Putamen (tissue), 1 donor: ENCODE results near the gene INO80E.

Experiments
- DNase-seq: peaks from one replicate; pipeline ENCODE4 v3.0.0-alpha.2; 2016; ENCODE audit warnings: low spot score

INO80E gene

DNA sequence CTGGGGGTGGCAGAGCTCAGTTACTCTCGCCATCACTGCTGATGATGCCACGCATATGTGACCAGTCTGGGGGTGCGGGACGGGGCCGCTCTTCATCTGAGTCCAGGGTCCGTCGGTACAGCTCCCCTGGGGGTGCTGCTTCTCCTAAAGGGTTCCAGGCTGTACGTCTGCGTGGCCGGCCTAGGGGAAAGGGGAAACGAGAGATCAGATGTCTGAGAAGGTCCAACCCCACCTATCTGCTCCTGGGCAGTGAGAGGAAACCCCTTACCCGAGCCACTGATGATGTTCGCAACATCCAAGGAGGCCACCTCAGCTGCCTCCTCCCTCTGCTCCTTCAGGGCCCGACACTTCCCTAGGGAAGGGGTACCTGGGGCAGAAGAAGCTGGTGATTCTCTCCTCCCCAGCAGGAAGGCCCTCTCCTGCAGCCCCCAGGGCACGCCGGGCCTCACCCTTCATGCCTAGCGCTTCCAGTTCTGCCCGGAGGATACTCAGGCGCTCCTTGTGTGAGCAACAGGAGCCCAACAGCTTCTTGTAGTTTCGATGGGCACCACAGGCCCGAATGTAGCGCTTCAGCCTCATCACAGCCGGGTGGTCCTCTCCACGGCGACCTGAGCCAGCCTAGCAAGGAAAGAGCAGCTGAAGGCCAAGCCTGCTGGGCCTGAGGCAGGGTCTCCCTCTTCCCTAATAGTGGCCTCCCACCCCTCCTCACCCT is 2.7 kb upstream of the INO80E start:
- DNase-seq: no peak

DNA sequence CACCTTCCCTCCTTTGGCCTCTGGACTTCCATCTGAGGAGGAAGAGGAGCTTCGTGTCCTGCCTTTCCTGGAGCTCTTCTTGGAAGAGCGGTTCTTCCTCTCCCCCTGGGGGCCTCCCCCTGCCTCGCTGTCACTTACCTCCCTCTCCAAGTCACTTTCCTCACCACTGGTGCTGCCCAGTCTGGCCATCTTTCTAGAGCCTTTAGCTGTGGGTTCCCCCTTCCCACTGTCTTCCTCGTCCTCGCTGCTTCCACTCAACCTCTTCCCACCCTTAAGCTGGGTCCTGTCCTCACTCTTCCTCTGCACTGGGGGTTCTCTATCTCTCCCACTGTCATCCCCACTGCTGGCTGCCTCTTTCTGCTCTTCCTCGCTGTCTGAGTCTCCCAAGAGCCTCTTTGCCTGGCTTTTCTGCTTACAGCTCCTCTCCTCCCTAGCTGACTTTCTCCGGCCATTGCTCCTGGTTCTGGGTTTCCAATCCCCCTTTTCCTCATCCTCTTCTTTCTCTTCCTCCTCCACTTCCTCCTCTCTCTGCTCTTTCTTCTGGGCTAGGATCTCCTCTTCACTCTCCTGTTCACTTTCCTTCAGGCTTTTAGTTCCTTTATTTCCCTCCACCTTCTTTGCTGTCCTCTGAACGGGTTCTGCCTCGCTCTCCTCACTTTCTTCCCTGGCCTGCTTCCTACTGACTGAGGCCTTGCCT is 2.0 kb upstream of the INO80E start:
- DNase-seq: no peak

DNA sequence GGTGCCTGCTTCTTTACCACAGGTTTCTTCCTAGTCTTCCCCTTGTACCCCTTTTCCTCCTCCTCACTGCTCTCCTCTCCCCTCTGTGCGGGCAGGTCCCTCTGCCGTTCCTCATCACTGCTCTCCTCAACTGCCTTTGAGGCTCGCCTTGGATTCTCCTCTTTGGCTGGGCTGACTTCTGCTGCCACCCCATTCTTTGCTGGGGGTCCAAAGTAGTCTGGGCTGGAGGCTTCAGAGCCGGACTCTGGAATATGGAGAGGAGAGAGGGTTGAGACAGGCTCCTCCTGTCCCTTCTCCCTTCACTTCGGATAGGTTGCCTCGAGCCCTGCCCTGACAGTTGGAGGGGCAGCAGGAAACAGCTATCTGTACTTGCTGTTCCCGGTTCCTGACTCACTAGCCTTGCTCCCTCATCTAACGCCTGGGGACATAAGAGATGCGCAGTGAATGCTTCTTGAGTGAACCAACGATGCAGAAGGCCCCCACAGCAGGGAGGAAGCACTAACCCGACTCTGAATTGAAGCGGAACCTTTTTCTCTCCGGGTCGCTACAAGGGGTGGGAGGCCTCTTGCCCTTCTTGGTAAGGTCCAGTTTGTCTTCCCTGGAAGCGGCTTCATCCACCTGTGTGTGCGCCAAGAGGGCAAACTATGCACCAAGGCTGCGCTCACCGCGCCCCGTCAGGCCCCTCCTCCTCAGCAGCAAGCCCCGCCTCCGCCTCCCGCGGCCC is 1.3 kb upstream of the INO80E start:
- no peak for DNase-seq

DNA sequence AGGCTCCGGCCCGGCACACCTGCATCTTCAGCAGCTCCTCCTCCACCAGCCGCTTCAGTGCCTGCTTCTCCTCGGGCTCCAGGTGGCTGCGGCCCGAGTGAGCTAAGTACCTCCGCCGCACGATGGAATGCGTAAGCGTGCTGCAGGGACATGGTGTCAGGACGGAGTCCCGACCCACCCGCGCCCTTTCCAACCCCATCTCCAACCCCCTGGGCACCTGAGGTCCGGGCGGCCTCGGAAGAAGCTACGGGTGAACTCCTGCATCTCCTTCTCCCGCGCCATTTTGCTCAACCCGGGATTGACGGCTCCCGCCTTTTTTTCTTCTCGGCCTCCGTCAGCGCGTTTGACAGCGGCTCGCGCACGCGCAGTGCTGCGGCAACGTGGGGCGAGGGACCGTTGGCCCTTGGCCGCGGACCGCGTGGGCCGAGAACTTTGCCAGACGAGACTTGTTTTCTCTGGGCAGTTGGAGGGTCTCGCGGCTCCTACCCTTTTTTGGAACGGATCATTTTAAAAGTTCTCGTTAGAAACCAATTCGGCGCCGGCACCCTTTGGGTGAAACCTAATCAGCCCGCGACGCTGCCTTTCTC is 624 bp upstream of the INO80E start, which contains the start of gene HIRIP3:
Gene HIRIP3, minus strand, starts transcription at position 294 of the 587 bp plus-strand sequence. Its CDS starts 12 bp downstream, at position 282.
- DNase-seq: peak; percentile 88

DNA sequence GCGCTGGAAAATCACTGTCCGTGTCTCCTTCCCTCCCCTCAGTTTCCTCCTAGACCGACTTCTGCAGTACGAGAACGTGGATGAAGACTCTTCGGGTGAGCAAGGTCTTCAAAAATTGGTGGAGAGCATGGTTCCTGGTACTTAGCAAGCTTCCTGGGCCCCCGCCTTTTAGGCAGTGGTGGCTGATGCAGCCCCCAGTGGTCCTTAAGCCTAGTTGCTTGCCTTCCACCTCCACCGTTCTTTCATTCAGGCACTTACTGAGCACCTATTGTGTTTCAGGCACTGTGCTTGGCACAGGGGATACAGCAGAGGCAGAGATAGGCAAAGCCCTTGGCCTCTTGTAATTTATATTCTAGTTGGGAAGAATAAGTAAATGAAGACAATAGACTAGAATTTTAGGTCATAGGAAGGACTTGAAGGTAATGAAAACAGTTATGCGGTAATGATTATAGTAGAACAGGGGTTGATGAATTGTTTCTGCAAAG is 767 bp downstream of the INO80E start:
- no peak for DNase-seq

DNA sequence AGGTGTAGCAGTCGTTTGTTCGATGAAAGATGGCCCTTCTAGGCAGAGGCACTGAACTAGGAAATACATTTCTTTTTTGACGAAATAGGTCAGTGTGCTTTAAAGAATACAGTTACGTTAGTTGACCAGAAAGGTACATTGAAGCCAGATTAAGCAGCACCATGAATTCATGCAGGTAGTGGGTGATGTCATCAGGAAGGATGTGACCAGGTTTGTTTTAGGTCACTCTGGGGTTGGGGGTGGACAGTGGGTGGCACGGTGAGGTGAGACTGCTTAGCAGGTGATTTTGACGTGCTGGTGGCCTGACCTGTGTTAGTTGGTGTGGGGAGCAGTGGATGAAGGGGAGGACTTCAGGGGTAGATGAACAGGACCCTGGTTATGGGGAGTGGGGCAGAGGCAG is 3.6 kb downstream of the INO80E start:
- DNase-seq: no peak

DNA sequence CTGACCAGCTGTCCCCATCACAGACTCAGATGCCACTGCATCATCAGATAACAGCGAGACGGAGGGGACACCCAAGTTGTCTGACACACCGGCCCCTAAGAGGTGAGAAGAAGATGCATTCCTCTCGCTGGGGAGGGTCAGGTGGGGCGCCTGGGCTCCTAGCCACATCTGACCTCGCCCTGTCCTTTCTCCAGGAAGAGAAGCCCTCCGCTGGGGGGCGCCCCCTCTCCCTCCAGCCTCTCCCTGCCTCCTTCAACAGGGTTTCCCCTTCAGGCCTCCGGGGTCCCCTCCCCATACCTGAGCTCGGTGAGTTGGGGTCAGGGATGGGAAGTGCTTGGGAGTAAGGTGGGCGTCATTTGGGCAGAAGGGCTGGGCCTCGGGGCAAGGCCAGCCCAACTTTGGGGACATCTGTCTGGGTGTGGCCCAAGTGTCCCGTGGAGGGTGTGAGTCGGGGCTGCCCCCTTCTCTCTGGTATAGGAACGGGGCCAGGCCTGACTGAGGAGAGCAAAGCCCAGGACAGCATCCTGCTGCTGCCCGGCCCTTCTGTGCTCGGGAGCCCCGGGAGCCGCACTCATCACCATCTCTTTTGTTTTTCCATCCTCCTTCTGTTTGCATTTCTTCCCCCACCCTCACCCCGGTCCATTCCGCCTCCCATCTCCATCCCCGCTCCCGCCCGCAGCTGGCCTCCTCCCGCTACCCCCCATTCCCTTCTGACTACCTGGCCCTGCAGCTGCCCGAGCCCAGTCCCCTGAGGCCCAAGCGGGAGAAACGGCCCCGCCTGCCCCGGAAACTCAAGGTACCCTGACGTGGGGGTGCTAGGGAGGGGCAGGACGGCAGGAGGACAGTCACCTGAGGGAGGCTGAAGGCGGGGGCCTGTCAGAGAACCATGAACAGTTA is 4.9 kb downstream of the INO80E start:
- DNase-seq: no peak

DNA sequence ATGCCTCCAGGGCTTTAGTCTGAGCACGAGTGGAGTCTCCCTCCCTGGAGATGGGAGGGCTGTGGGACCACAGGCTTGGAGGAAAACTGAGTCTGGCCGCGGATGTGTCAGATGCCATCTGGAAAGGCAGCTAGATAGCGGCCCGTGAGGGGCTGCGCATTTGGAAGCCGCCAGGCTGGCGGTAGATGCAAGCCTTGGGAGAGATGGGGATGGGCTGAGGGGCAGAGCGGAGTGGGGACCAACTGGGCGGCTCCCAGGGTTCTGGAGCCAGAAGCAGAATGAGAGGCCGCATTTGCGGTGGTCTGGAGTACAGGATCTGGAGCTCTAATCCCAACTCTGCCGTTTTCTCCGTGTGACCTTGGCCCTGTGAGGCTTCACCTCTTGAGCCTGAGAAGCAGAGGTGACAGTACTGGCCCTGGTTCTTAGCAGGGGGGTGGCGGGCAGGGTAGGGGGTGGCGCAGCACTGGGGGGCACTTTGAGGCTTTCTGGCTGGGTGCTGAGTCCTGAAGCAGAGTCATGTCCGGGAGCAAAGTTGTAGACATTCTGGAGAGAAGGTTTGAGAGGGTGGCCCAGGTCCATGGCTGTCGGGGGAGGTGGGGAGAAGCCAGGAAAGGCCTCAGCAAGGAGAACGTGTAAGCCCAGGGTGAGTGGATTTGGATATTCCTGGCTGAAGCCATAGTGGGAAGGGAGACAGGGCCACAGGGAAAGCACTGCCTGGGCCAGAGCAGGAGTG is 6.7 kb downstream of the INO80E start:
- DNase-seq: no peak

DNA sequence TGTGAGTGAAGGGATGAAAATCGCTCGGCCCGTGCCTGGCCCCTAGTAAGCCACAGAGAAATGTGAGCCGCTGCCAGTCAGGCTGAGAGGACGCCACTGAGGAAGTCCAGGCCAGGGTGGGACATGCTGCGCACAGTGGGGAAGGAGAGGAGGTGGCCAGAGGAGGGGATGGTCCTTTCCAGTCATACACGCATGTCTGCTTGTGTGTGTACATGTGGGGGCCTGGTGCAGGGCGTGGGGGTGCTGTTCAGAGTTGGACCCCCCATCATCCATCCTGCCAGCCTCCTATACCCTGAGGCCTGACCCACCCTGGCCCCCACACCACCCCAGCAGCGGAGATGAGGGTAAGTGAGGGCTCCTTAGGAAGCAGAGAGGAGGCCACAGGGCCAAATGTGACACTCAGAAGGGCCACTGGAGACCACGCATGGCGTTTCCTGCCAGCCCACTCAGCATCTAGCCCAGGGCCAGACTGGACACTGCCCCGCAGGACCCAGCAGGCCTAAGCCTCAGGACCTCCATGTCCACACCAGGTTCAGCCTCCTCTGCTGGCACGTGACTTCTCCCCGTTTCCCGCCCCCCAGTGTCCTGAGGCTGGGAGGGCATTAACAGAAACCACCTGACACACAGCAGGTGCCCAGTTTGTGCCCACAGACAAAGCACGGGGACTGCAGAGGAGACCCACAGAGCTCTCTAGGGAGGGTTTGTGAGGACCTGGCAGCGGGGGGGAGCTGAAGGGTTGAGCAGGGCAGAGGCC is 7.8 kb downstream of the INO80E start:
- DNase-seq: no peak

DNA sequence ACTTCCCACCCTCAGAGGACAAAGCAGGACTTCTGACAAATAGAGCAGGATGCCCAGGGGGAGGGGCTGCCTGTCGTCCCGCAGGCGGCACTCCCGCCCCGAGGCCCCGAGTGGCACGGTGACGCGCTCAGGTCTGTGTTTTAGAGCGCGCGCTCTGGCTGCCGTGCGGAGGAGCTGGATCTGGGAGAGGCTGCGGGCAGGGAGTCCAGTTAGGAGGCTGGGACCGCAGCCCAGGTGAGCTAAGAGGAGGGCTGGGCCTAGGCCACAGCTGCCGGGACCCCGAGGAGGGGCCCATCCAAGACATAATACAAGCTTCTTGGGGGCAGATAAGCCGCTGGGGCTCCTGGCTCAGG is 8.4 kb downstream of the INO80E start:
- no peak for DNase-seq

DNA sequence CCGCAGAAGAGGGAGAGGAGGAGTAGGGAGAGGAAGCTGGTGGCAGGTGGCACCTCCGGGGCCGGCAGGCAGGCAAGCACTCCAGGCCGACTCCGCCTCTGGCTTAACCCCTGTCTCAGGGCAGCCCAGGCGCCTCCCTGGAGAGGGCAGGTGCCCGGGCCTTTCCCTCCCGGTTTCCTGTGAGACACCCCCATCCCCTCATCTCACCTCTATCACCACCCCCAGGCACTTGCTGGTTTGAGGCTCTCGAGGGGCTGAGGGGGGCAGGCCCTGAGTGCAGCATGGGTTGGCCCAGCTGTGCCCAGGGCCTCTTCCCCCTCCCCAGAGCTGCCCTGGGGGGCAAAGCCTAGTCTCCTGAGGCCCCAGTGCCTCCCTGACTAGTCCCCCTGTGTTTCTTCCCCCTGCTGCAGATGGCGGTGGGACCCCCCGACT is 8.8 kb downstream of the INO80E start:
- DNase-seq: no peak

DNA sequence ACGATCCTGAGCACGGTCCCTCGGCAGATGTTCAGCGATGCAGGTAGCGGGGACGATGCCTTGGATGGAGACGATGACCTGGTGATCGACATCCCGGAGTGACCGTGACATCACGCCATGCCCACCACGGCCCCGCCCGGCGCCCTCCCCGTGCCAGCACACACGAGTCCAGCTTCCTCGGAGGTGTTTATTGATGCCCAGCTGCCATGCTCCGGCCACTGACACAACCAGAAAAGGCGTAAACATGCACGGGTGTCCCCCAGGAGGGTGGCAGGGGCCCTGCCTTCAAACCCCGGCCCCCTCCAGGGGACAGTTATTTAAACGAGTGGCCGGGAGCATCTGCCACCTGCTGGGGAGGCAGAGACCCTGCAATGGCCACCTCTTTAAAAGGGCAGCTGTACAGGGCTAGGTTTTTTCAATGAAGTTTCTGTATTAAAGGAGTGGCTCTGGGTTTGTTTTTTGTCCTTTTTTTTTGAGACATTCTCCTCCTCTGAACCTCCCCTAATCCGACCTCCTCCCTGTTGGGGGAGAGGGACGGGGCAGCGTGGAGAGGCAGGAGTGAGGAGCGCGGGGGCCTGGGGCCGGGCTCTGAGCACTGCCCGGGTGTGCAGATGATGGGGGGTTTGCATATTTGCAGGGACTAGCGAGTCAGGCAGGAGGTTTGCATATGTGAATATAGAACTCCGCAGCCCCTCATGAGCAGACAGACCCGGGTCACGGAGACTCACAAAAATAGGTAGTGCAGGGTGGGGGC is 9.5 kb downstream of the INO80E start:
- DNase-seq: no peak

DNA sequence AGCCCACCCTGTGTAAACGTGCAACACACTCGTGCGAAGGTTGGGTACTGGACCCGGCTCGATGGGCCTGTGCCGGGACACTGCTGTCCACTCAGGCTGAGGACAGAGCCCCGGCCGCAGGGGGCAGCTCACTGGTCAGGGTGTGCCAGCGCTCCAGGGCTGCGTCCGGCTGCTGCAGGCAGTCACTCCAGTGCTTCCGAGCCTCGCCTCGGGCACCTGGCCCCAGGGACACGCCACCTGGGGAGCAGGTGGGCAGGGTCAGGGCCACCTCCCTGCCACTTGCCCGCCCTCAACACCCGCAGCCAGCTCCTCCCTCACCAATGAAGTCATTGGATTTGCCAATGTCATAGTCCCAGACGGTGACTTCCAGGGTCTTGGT is 10.0 kb downstream of the INO80E start:
- no peak for DNase-seq

DNA sequence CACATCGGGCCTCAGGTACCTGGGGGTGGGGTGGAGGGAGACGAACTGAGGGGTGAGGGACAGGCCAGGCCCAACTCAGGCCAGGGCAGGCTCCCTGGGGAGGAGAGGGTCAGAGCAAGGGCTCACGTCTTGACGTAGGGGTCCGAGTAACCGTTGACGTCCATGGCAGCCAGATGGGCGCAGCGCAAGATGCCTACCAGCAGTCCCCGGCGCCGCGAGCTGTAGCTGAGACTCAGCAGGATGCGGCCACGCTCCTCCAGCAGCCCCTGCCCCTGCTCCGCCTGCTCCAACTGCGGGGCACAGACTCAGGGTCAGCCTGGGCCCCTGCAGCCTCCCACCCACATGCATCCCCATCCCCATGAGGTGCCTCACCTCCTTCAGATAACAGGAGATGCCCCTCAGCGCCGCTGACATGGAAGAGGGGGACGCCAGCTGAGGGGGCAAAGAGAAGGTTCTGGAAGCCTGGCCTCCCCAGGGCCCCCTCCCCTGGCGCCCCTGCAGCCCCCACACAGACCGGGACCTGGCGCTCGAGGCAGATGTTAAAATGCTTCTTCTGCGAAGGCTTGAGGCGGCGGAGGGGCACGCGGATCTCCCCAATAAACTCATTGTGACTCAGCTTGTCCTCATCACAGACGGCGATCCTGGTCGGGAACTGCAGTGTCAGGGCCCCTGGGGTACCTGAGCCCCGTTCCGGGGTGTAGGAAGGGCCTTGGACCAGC is 10.8 kb downstream of the INO80E start:
- no peak for DNase-seq

DNA sequence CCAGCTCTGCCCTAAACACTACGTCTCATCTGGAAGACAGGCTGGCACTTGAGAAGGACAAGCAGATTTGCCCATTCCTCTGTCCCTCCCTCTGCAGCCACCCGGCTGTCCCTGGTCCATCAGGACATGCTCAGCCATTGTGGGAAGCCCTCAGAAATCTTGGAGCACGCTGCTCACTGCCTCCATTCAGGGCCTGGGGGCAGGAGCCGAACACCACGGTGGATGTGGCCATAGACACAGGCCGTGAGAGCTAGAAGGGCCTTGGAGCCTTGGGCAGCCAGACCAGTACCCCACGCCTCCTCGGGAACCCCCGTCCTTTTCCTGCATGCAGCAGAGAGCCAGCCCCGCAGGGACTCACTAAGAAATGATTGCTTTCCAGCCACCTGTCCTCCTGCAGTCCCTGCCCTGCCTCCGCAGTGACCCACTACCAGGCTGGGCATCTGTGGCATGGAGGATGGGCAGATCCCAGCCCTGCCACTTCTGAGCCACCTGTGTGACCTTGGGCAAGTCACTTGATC is 11.4 kb downstream of the INO80E start:
- no peak for DNase-seq

DNA sequence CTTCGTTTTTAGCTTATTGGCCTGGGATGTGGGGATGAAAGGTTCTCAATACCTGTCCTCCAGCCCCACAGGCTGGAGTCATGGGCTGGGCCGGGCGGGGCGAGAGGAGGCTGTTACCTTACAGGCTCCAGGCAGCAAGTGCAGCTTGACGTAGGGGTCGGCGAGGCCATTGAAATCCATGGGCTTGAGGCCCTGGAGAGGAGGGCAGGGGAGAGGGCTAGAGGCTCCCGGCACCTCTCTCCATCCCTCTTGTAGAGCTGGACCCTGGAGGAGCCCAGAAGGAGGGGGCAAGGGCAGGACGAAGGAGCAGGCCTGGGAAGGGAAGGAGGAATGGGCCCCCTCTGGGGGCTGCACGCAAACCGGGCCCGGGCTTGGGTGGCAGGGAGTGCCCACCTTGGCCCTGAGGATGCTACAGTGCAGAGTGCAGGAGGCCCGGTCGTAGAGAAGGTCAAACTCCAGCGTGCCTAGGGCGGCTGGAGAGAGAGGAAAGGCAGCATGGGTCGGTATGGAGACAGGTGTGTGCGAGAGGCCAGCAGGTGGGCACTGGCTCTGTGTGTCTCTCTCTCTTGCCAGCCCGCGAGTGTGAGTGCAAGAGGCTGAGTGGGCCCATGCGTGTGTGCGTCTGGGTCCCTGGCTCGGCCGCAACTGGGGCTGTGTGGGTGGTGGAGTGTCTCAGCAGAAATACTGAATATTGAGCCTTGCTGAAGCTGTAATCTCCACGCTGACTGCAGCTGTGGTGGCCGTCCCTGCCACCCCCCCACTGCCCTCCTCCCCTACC is 13.2 kb downstream of the INO80E start:
- no peak for DNase-seq

DNA sequence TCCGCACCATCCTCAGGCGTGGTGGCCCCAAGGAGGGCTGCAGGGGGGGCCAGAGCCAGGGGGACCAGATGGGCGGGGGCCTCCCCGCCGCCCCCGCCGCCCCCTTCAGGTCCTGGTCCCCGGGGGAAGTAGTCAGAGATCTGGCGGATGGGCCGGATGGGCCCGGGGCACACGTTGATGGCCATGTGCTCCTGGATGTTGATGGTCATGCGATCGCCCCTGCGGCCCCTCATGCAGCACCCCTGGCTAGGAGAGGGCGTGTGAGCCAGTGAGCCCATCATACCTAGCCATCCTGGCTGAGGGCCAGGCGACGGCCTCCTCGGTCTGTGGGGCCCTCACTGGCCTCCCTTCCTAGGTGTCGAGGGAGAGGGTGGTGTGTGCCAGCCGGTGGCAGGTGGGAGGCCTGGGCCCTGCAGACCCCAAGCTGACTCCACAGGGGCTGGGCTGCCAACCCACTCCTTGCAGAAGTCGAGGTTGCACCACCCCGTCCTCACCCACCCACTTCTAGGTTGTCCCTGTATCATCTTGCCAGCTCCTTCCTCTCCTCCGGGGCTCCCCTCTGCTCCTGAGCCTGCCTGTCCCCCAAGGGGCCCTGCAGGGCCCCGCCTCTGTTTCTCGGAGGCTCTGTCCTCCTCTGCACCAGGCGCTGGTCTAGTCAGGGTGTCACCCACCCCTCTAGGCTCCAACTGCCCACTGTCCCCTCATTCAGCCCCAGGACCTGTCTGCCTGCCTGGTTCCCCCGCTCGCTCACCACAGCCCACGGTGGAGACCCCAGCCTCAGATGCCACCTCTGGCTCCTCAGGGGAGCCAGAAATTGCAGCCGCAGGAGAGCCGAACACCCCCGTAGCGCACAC is 14.2 kb downstream of the INO80E start:
- DNase-seq: no peak
